IMR-90 (cell line): ENCODE results near the gene HECTD1. TPM values are rescaled to one million over a fixed set of nuclear protein-coding genes. Genes with fewer than 3 reads are reported as not detected.

Experiments
- ATAC-seq: fragments of 200-7000 bp; cut with Tn5 transposase; 2 replicates; pipeline ENCODE4 v1.9.1; 2020; ENCODE audit warnings: low read depth, mild to moderate bottlenecking, moderate library complexity
- BruUV-seq: library from RNA; stranded (reverse); fragments of 400-500 nt; replicated peaks from 2 replicates; lab custom pipeline; 2021; lab: Mats Ljungman, UMichigan
- CTCF ChIA-PET: fragments of 300-600 bp; formaldehyde crosslinking; extraction: SDS; loops from one replicate; lab custom pipeline; 2021; ENCODE audit warnings: antibody characterized with exemption; lab: Yijun Ruan, JAX
- POLR2A ChIA-PET: fragments of 300-600 bp; sonication (Branson Sonifier 250); formaldehyde crosslinking; loops from one replicate; lab custom pipeline; 2022; ENCODE audit warnings: antibody characterized with exemption; ENCODE audit not compliant: unreplicated experiment; lab: Charles Lee
- DNase-seq: peaks from one replicate; pipeline ENCODE4 v3.0.0; 2013
- H2AFZ ChIP-seq: replicated peaks from 2 replicates; pipeline ENCODE3; 2013; ENCODE audit warnings: low read length, mild to moderate bottlenecking; ENCODE audit not compliant: poor library complexity
- H2AK5ac ChIP-seq: 2 replicates; pipeline ENCODE4 v1.6.1; 2013; ENCODE audit warnings: low read depth, low read length, inconsistent platforms
- H2AK9ac ChIP-seq: replicated peaks from 2 replicates; pipeline ENCODE3; 2013; ENCODE audit warnings: mild to moderate bottlenecking, low read depth, low read length, moderate library complexity; ENCODE audit not compliant: poor library complexity
- H2BK120ac ChIP-seq: 2 replicates; pipeline ENCODE4 v1.6.1; 2013; ENCODE audit warnings: low read depth, low read length, inconsistent platforms
- H2BK15ac ChIP-seq: 3 replicates; pipeline ENCODE4 v1.6.1; 2013; ENCODE audit warnings: low read depth, low read length, inconsistent platforms
- H2BK20ac ChIP-seq: 2 replicates; pipeline ENCODE4 v1.6.1; 2013; ENCODE audit warnings: low read depth, mild to moderate bottlenecking, inconsistent platforms, low read length, moderate library complexity
- H2BK5ac ChIP-seq: 2 replicates; pipeline ENCODE4 v1.6.1; 2013; ENCODE audit warnings: mild to moderate bottlenecking, low read depth, low read length, inconsistent platforms; ENCODE audit not compliant: poor library complexity, severe bottlenecking
- H3K14ac ChIP-seq: replicated peaks from 2 replicates; pipeline ENCODE4 v1.6.1; 2013; ENCODE audit warnings: low read depth, low read length, inconsistent platforms
- H3K18ac ChIP-seq: 2 replicates; pipeline ENCODE4 v1.6.1; 2013; ENCODE audit warnings: low read depth, low read length, control low read depth
- H3K23ac ChIP-seq: 2 replicates; pipeline ENCODE4 v1.6.1; 2013; ENCODE audit warnings: low read depth, low read length, inconsistent platforms
- H3K27ac ChIP-seq: 2 replicates; pipeline ENCODE4 v1.5.1; 2013; ENCODE audit warnings: mild to moderate bottlenecking, control low read depth, low read length; ENCODE audit not compliant: insufficient read depth
- H3K27me3 ChIP-seq: 2 replicates; pipeline ENCODE4 v1.6.1; 2013; ENCODE audit warnings: low read length; ENCODE audit not compliant: control insufficient read depth, insufficient read depth
- H3K36me3 ChIP-seq: 2 replicates; pipeline ENCODE4 v1.6.1; 2013; ENCODE audit warnings: low read length, mixed read lengths; ENCODE audit not compliant: control insufficient read depth, insufficient read depth
- H3K4ac ChIP-seq: 2 replicates; pipeline ENCODE4 v1.6.1; 2013; ENCODE audit warnings: low read depth, low read length, inconsistent platforms
- H3K4me1 ChIP-seq: 2 replicates; pipeline ENCODE4 v1.6.1; 2013; ENCODE audit warnings: low read length, mixed read lengths; ENCODE audit not compliant: control insufficient read depth, insufficient read depth
- H3K4me2 ChIP-seq: 2 replicates; pipeline ENCODE4 v1.6.1; 2013; ENCODE audit warnings: low read depth, mild to moderate bottlenecking, control low read depth, low read length, moderate library complexity
- H3K4me3 ChIP-seq: 2 replicates; pipeline ENCODE4 v1.5.1; 2013; ENCODE audit warnings: low read depth, mild to moderate bottlenecking, control low read depth, low read length, moderate library complexity; ENCODE audit not compliant: insufficient read depth
- H3K56ac ChIP-seq: 2 replicates; pipeline ENCODE4 v1.6.1; 2013; ENCODE audit warnings: low read length, inconsistent platforms; ENCODE audit not compliant: insufficient read depth; ENCODE audit errors: extremely low read depth
- H3K79me1 ChIP-seq, 2 experiments: 2 replicates each; pipeline ENCODE4 v1.6.1; 2013; ENCODE audit warnings: low read length in 2 of 2, inconsistent platforms in 1 of 2, low read depth in 1 of 2
- H3K9ac ChIP-seq: 2 replicates; pipeline ENCODE4 v1.6.1; 2013; ENCODE audit warnings: low read depth, low read length, control low read depth
- H3K9me1 ChIP-seq: 2 replicates; pipeline ENCODE4 v1.6.1; 2013; ENCODE audit warnings: low read length, inconsistent platforms; ENCODE audit not compliant: insufficient read depth
- H3K9me3 ChIP-seq: 2 replicates; pipeline ENCODE4 v1.6.1; 2013; ENCODE audit warnings: low read length; ENCODE audit not compliant: control insufficient read depth, insufficient read depth
- H4K20me1 ChIP-seq: 2 replicates; pipeline ENCODE4 v1.6.1; 2013; ENCODE audit warnings: low read length, inconsistent platforms; ENCODE audit not compliant: insufficient read depth
- H4K5ac ChIP-seq: 2 replicates; pipeline ENCODE4 v1.6.1; 2013; ENCODE audit warnings: mild to moderate bottlenecking, low read depth, low read length, control low read depth
- H4K8ac ChIP-seq, 2 experiments: 2 replicates each; pipeline ENCODE4 v1.6.1; 2013; ENCODE audit warnings: low read depth in 2 of 2, low read length in 2 of 2, control low read depth in 1 of 2, inconsistent platforms in 1 of 2
- H4K91ac ChIP-seq: 2 replicates; pipeline ENCODE4 v1.6.1; 2013; ENCODE audit warnings: low read depth, low read length, inconsistent platforms; ENCODE audit not compliant: insufficient read depth
- BHLHE40 ChIP-seq: fragments of 150-350 bp; IDR thresholded peaks from 2 replicates; pipeline ENCODE4 v1.6.1; 2016; ENCODE audit warnings: mild to moderate bottlenecking, low read depth, low read length
- CEBPB ChIP-seq: IDR thresholded peaks from 2 replicates; pipeline ENCODE4 v1.6.1; 2012; ENCODE audit warnings: low read depth, low read length, improper control_type of control experiment
- CHD1 ChIP-seq: IDR thresholded peaks from 2 replicates; pipeline ENCODE4 v1.6.1; 2012; ENCODE audit warnings: low read depth, low read length, improper control_type of control experiment
- FOS ChIP-seq: fragments of 150-350 bp; IDR thresholded peaks from 2 replicates; pipeline ENCODE4 v1.6.1; 2016; ENCODE audit warnings: low read depth, low read length
- MAFK ChIP-seq: IDR thresholded peaks from 2 replicates; pipeline ENCODE4 v1.6.1; 2012; ENCODE audit warnings: low read depth, low read length, improper control_type of control experiment
- MAZ ChIP-seq: IDR thresholded peaks from 2 replicates; pipeline ENCODE4 v1.6.1; 2012; ENCODE audit warnings: low read depth, mild to moderate bottlenecking, low read length, improper control_type of control experiment, moderate library complexity, borderline replicate concordance
- MXI1 ChIP-seq: IDR thresholded peaks from 2 replicates; pipeline ENCODE4 v1.6.1; 2012; ENCODE audit warnings: low read depth, mild to moderate bottlenecking, low read length, moderate library complexity, borderline replicate concordance
- NFE2L2 ChIP-seq: fragments of 150-350 bp; IDR thresholded peaks from 2 replicates; pipeline ENCODE4 v1.6.1; 2016; ENCODE audit warnings: low read depth, mild to moderate bottlenecking, low read length
- POLR2A ChIP-seq: IDR thresholded peaks from 2 replicates; pipeline ENCODE4 v1.6.1; 2012; ENCODE audit warnings: mild to moderate bottlenecking, low read depth, low read length
- RAD21 ChIP-seq: IDR thresholded peaks from 2 replicates; pipeline ENCODE4 v1.6.1; 2012; ENCODE audit warnings: low read length, improper control_type of control experiment
- RCOR1 ChIP-seq: IDR thresholded peaks from 2 replicates; pipeline ENCODE4 v1.6.1; 2012; ENCODE audit warnings: mild to moderate bottlenecking, low read length, improper control_type of control experiment; ENCODE audit not compliant: insufficient replicate concordance
- RFX5 ChIP-seq: IDR thresholded peaks from 2 replicates; pipeline ENCODE4 v1.8.0; 2012; ENCODE audit warnings: low read depth, mild to moderate bottlenecking, low read length, moderate library complexity
- SMC3 ChIP-seq: fragments of 150-350 bp; IDR thresholded peaks from 2 replicates; pipeline ENCODE4 v1.6.1; 2016; ENCODE audit warnings: low read depth, mild to moderate bottlenecking, antibody characterized with exemption, low read length, moderate library complexity
- USF2 ChIP-seq: fragments of 150-350 bp; IDR thresholded peaks from 2 replicates; pipeline ENCODE4 v1.6.1; 2017; ENCODE audit warnings: mild to moderate bottlenecking, antibody characterized with exemption, low read length, low read depth
- WGBS, 2 experiments: methylation state at CpG; one replicate each; pipeline versions ENCODE4 v1.1.5 to v1.1.7; 2013; ENCODE audit warnings: missing lambda C conversion rate in 2 of 2; ENCODE audit not compliant: insufficient read length in 1 of 2; ENCODE audit errors: extremely low coverage in 2 of 2; 5-methylcytosine and 5-hydroxymethylcytosine counted together
- dilution Hi-C: fragments of 300-500 bp; cut with HindIII; formaldehyde crosslinking; loops from one replicate; pipeline ENCODE4 v1.14.3; 2018; ENCODE audit warnings: low sequenced_read_pairs; ENCODE audit not compliant: unreplicated experiment
- in situ Hi-C: fragments of 300-500 bp; cut with MboI; formaldehyde crosslinking; loops from 3 replicates; pipeline ENCODE4 v1.14.3; 2019; ENCODE audit warnings: low sequenced_read_pairs, inconsistent platforms, mixed read lengths
- intact Hi-C: fragments of 100-400 bp; cut with micrococcal nuclease; formaldehyde crosslinking; loops from 2 replicates; pipeline ENCODE4 v1.10.0; 2022
- polyA plus RNA-seq, 3 experiments: library from polyadenylated mRNA; depleted of rRNA; stranded (reverse); fragments of >200 nt; gene quantifications; 2 replicates each; pipeline ENCODE4 v1.2.3, GENCODE V29; 2012; ENCODE audit warnings: low replicate concordance in 1 of 3
- total RNA-seq: library from RNA; depleted of rRNA; stranded (reverse); fragments of >200 nt; gene quantifications from 2 replicates; pipeline ENCODE4 v1.2.3, GENCODE V29; 2012
- TF ChIP-seq, protein P1 (sequence below): fragments of 150-350 bp; IDR thresholded peaks from 2 replicates; pipeline ENCODE4 v1.6.1; 2016; ENCODE audit warnings: low read depth, mild to moderate bottlenecking, low read length, moderate library complexity, borderline replicate concordance
- TF ChIP-seq, protein P2 (sequence below): conservative IDR thresholded peaks from 2 replicates; pipeline ENCODE4 v1.5.1; 2012; ENCODE audit warnings: mild to moderate bottlenecking, low read depth, low read length, improper control_type of control experiment

The HECTD1 gene
- total and polyA plus RNA-seq, 2 of the 4 experiments (the other 2 are of a cell fraction), result 48.5 to 228 TPM

- H3K27ac ChIP-seq, result no peak overlapping the region
- H4K20me1 ChIP-seq, result no peaks in the 10 kb centered on the region
- no peak overlapping the region for H4K8ac ChIP-seq
- no peak overlapping the region for H4K5ac ChIP-seq
- ChIA-PET CTCF (no interaction called here), POLR2A (no interaction called here)
- H3K18ac ChIP-seq, result no peak overlapping the region
- no peak overlapping the region for H2AK5ac ChIP-seq
- no peak overlapping the region for H2AFZ ChIP-seq
- peaks cover 6% of the 10 kb centered on the region for H3K4me1 ChIP-seq
- no peak for TF ChIP-seq MAZ
- no peak for TF ChIP-seq RAD21
- no peak for TF ChIP-seq MAFK
- no peak for TF ChIP-seq USF2
- TF ChIP-seq SMC3, result no peak
- no peak for TF ChIP-seq RCOR1
- TF ChIP-seq, protein P1, sequence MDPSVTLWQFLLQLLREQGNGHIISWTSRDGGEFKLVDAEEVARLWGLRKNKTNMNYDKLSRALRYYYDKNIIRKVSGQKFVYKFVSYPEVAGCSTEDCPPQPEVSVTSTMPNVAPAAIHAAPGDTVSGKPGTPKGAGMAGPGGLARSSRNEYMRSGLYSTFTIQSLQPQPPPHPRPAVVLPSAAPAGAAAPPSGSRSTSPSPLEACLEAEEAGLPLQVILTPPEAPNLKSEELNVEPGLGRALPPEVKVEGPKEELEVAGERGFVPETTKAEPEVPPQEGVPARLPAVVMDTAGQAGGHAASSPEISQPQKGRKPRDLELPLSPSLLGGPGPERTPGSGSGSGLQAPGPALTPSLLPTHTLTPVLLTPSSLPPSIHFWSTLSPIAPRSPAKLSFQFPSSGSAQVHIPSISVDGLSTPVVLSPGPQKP, result no peak
- no peak for TF ChIP-seq BHLHE40
- no peak for TF ChIP-seq POLR2A
- TF ChIP-seq FOS, result no peak
- TF ChIP-seq, protein P2, sequence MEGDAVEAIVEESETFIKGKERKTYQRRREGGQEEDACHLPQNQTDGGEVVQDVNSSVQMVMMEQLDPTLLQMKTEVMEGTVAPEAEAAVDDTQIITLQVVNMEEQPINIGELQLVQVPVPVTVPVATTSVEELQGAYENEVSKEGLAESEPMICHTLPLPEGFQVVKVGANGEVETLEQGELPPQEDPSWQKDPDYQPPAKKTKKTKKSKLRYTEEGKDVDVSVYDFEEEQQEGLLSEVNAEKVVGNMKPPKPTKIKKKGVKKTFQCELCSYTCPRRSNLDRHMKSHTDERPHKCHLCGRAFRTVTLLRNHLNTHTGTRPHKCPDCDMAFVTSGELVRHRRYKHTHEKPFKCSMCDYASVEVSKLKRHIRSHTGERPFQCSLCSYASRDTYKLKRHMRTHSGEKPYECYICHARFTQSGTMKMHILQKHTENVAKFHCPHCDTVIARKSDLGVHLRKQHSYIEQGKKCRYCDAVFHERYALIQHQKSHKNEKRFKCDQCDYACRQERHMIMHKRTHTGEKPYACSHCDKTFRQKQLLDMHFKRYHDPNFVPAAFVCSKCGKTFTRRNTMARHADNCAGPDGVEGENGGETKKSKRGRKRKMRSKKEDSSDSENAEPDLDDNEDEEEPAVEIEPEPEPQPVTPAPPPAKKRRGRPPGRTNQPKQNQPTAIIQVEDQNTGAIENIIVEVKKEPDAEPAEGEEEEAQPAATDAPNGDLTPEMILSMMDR, result no peak
- TF ChIP-seq CHD1, result no peak
- no peak for TF ChIP-seq MXI1
- no peak for TF ChIP-seq RFX5
- no peak for TF ChIP-seq NFE2L2
- no peak for TF ChIP-seq CEBPB
- ATAC-seq, result no peak
- intact Hi-C loops (loop anchor here (2.0 kb wide), 1 partner anchor 31 kb away; the partner anchor contains the start of gene STRN3), in situ Hi-C loops (no loop called here), dilution Hi-C loops (no loop called here)
- no peak overlapping the region for H3K4me2 ChIP-seq
- H2BK5ac ChIP-seq, result no peak overlapping the region
- 89% methylated on average over 2 of the region's 12 CpGs; no CpG with 5 or more reads in 1 of the 2 experiments for whole genome bisulfite sequencing, 2 experiments
- no TSS peak for BruUV-seq
- no peak overlapping the region for H2BK120ac ChIP-seq
- H3K56ac ChIP-seq, result no peak overlapping the region
- no peak overlapping the region for H3K4ac ChIP-seq
- H3K23ac ChIP-seq, result no peak overlapping the region
- H3K79me1 ChIP-seq, result peaks cover 4 to 7% of the 10 kb centered on the region in 2 experiments; a peak in 1 of 4 replicates
- no peak overlapping the region for H2AK9ac ChIP-seq
- H3K27me3 ChIP-seq, result no peaks in the 10 kb centered on the region
- H4K91ac ChIP-seq, result no peak overlapping the region
- no peaks in the 10 kb centered on the region for H3K9me1 ChIP-seq
- no peaks in the 10 kb centered on the region for H3K36me3 ChIP-seq
- no peaks in the 10 kb centered on the region for H3K9me3 ChIP-seq
- no peak overlapping the region for H3K9ac ChIP-seq
- H3K14ac ChIP-seq, result no peak overlapping the region
- H3K4me3 ChIP-seq, result no peak overlapping the region
- no peak overlapping the region; the same call in 1 of the 2 replicates for H2BK20ac ChIP-seq
- H2BK15ac ChIP-seq, result no peak overlapping the region
- DNase-seq, result no peak
Observed at GRCh38 chr14:31057701-31058364, 149.8 kb downstream of the HECTD1 start.
